ENCODE data around the gene TRIM8.

GRCh38 chr10:102617041-102617440, 27.2 kb upstream of the TRIM8 start:
- no peak for TF ChIP-seq POLR2AphosphoS5 (IDR thresholded peaks at IDR 0.05)
- TF ChIP-seq CTCF (IDR thresholded peaks at IDR 0.05): no peak
- no peak for TF ChIP-seq POLR2A (IDR thresholded peaks at IDR 0.05)
- TF ChIP-seq EP300 (IDR thresholded peaks at IDR 0.05): no peak
